A549 treated with Hydrocortisone at 1 μM for 4 hours (cell line): ENCODE results near the gene ABCA6. TPM values are rescaled to one million over a fixed set of nuclear protein-coding genes. Genes with fewer than 3 reads are reported as not detected.

Experiments used
- total RNA-seq: library from RNA; stranded (reverse); fragments of 200-300 nt; extraction: Qiagen RNA extraction; gene quantifications from 5 replicates; pipeline ENCODE4 v1.2.3, GENCODE V29; 2022

The ABCA6 gene, protein sequence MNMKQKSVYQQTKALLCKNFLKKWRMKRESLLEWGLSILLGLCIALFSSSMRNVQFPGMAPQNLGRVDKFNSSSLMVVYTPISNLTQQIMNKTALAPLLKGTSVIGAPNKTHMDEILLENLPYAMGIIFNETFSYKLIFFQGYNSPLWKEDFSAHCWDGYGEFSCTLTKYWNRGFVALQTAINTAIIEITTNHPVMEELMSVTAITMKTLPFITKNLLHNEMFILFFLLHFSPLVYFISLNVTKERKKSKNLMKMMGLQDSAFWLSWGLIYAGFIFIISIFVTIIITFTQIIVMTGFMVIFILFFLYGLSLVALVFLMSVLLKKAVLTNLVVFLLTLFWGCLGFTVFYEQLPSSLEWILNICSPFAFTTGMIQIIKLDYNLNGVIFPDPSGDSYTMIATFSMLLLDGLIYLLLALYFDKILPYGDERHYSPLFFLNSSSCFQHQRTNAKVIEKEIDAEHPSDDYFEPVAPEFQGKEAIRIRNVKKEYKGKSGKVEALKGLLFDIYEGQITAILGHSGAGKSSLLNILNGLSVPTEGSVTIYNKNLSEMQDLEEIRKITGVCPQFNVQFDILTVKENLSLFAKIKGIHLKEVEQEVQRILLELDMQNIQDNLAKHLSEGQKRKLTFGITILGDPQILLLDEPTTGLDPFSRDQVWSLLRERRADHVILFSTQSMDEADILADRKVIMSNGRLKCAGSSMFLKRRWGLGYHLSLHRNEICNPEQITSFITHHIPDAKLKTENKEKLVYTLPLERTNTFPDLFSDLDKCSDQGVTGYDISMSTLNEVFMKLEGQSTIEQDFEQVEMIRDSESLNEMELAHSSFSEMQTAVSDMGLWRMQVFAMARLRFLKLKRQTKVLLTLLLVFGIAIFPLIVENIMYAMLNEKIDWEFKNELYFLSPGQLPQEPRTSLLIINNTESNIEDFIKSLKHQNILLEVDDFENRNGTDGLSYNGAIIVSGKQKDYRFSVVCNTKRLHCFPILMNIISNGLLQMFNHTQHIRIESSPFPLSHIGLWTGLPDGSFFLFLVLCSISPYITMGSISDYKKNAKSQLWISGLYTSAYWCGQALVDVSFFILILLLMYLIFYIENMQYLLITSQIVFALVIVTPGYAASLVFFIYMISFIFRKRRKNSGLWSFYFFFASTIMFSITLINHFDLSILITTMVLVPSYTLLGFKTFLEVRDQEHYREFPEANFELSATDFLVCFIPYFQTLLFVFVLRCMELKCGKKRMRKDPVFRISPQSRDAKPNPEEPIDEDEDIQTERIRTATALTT (N-terminal part only)
- 0.03 to 0.16 TPM in 2 of 5 replicates, not detected in the others for total RNA-seq

DNA sequence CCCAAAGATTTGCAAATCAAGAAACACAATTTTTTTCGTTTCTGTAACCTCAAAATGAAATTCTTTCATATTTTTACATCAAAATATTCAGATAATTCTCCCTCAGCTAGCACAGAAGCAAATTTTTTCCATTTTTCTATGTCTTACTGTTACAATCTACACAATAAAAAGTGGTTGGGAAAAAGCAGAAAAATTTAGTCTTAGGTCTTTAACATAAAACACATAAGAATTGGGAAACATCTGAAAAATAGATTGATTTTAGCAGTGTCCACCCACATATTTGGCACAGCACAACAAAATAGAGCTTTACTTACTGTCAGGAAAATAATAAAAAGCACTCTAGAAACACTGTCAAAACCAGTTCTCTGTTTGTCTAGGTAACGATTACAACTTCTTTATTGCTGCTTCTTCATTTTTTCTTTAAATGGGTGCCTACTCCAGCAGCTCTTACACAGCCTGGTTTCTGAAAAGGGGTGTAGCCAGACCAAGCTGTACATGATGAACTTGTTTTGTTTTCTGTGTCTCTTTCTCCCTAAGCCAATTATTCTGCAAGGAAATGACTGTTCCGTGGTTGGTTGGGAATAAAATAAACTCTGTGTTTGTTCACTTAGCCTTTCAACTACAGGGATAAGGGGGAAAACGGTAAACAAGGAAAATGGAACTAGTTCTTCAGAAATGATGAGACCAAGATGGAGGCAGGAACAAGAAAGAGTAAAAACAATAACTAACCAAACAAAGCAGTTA is at the start of gene ABCA6:
Gene ABCA6 (minus strand): TSS at position 465 of the 744 bp plus-strand sequence. CDS start 1,192 bp downstream, outside the sequence.

DNA sequence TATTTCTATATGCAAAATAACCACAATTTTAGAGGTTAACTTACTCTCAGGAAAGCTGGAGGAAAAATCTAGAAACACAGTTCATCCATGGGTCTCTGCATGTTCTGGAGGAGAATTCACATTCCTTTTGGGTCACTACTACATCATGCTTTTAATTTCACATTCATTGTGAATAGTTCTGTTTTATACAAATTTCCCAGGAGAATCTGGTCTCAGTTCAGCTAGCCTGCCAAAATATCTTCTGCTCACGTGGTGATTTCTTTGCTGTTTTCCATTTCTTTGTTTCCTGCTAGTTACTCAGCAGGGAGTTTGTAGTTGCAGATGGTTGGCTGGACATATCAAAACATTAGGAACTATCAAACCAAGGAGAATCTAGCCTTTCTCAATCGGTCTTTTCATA is 80.9 kb downstream of the ABCA6 start, which contains the start of gene ABCA9:
Gene ABCA9 (minus strand): TSS at position 106 of the 400 bp plus-strand sequence. CDS start 9,801 bp downstream, outside the sequence.

Other genes with a start within 250 kb of the ABCA6 start
- 0.24 to 0.54 TPM (median 0.33 TPM) in 5 replicates for gene ABCA8, start 186.5 kb downstream of the ABCA6 start, total RNA-seq
- not detected in 5 replicates for gene ABCA9, start 81.0 kb downstream of the ABCA6 start, total RNA-seq
- gene ABCA10, start 86.9 kb upstream of the ABCA6 start, total RNA-seq: 0.03 to 0.16 TPM (median 0.07 TPM) in 5 replicates
- gene ABCA5, start 185.2 kb upstream of the ABCA6 start, total RNA-seq: 2.0 to 2.9 TPM (median 2.4 TPM) in 5 replicates